SK-N-SH (cell line): ENCODE data around the gene PSMG3. TPM values are rescaled to one million over a fixed set of nuclear protein-coding genes. Genes with fewer than 3 reads are reported as not detected.

Experiments
- CTCF ChIA-PET: fragments of 300-600, 350-600 bp; formaldehyde crosslinking; extraction: SDS; loops from one replicate; lab custom pipeline; 2021; lab: Yijun Ruan, JAX
- POLR2A ChIA-PET: fragments of 350-600 bp; sonication (Branson Sonifier 250); formaldehyde crosslinking; extraction: SDS; loops from one replicate; lab custom pipeline; 2020; ENCODE audit warnings: antibody characterized with exemption, inconsistent platforms; lab: Yijun Ruan, JAX
- DNase-seq: peaks from one replicate; pipeline ENCODE4 v3.0.0; 2012
- H2AFZ ChIP-seq: fragments of 200-600 bp; sonication (generic); 2 replicates; pipeline ENCODE4 v1.8.1; 2016; ENCODE audit warnings: antibody characterized with exemption, mild to moderate bottlenecking, low read depth
- H3F3A ChIP-seq: fragments of 200-600 bp; sonication (generic); replicated peaks from 2 replicates; pipeline ENCODE3; 2016; ENCODE audit warnings: antibody characterized with exemption, mild to moderate bottlenecking; ENCODE audit not compliant: insufficient read depth
- H3K27ac ChIP-seq, 2 experiments: fragments of 200-500 bp in 1 of 2; fragments of 200-600 bp in 1 of 2; sonication (Bioruptor generic) in 1 of 2; sonication (generic), shearing (Covaris generic) in 1 of 2; 2 replicates each; pipeline versions ENCODE4 v1.5.1 to v1.6.1; 2014 to 2016; ENCODE audit warnings: low read depth in 2 of 2, inconsistent platforms in 1 of 2, low read length in 1 of 2, mild to moderate bottlenecking in 1 of 2, mixed read lengths in 1 of 2
- H3K27me3 ChIP-seq: fragments of 200-600 bp; sonication (generic), shearing (Covaris generic); 2 replicates; pipeline ENCODE4 v1.6.1; 2016; ENCODE audit warnings: mixed run types; ENCODE audit not compliant: insufficient read depth
- H3K36me3 ChIP-seq, 2 experiments: fragments of 200-500 bp in 1 of 2; fragments of 200-600 bp in 1 of 2; sonication (Bioruptor generic) in 1 of 2; sonication (generic) in 1 of 2; replicated peaks in 1 of 2; 2 replicates each; pipeline versions ENCODE3 to v1.5.1; 2014 to 2016; ENCODE audit warnings: low read length in 1 of 2, mild to moderate bottlenecking in 1 of 2; ENCODE audit not compliant: insufficient read depth in 2 of 2, control insufficient read depth in 1 of 2
- H3K4me1 ChIP-seq, 2 experiments: fragments of 200-500 bp in 1 of 2; fragments of 200-600 bp in 1 of 2; sonication (Bioruptor generic) in 1 of 2; sonication (generic), shearing (Covaris generic) in 1 of 2; 2 replicates each; pipeline versions ENCODE4 v1.5.1 to v1.6.1; 2014 to 2016; ENCODE audit warnings: low read depth in 1 of 2, low read length in 1 of 2, mixed run types in 1 of 2; ENCODE audit not compliant: insufficient read depth in 2 of 2, control insufficient read depth in 1 of 2
- H3K4me2 ChIP-seq: fragments of 200-600 bp; sonication (generic), shearing (Covaris generic); 2 replicates; pipeline ENCODE4 v1.6.1; 2017; ENCODE audit warnings: mixed run types
- H3K4me3 ChIP-seq, 2 experiments: fragments of 200-500 bp in 1 of 2; fragments of 200-600 bp in 1 of 2; sonication (Bioruptor generic) in 1 of 2; sonication (generic), shearing (Covaris generic) in 1 of 2; 2 replicates each; pipeline versions ENCODE4 v1.5.1 to v1.8.1; 2014 to 2016; ENCODE audit warnings: low read depth in 2 of 2, inconsistent platforms in 1 of 2, low read length in 1 of 2, mild to moderate bottlenecking in 1 of 2, mixed read lengths in 1 of 2, moderate library complexity in 1 of 2
- H3K79me2 ChIP-seq: fragments of 200-600 bp; sonication (generic); 2 replicates; pipeline ENCODE4 v1.8.1; 2017; ENCODE audit warnings: mild to moderate bottlenecking; ENCODE audit not compliant: insufficient read depth
- H3K9ac ChIP-seq: fragments of 200-600 bp; sonication (generic); 2 replicates; pipeline ENCODE4 v1.6.1; 2017; ENCODE audit warnings: mixed run types
- H3K9me2 ChIP-seq: fragments of 200-600 bp; sonication (generic); 2 replicates; pipeline ENCODE4 v1.6.1; 2017; ENCODE audit warnings: mixed run types
- H3K9me3 ChIP-seq: fragments of 200-600 bp; sonication (generic); 2 replicates; pipeline ENCODE4 v1.6.1; 2017; ENCODE audit warnings: mixed run types, mild to moderate bottlenecking, moderate library complexity
- H4K20me1 ChIP-seq: fragments of 200-600 bp; sonication (generic); 2 replicates; pipeline ENCODE4 v1.6.1; 2017; ENCODE audit warnings: mild to moderate bottlenecking, mixed run types; ENCODE audit not compliant: insufficient read depth
- CHD2 ChIP-seq: fragments of 150-350 bp; IDR thresholded peaks from 2 replicates; pipeline ENCODE4 v1.6.1; 2018; ENCODE audit warnings: low read length; ENCODE audit not compliant: partially characterized antibody
- EP300 ChIP-seq, 2 experiments: IDR thresholded peaks; 2 replicates each; pipeline versions ENCODE4 v1.4.0 to v1.6.1; 2012; ENCODE audit warnings: borderline replicate concordance in 1 of 2, low read depth in 1 of 2, low read length in 1 of 2
- FOSL2 ChIP-seq: IDR thresholded peaks from 2 replicates; pipeline ENCODE4 v1.4.0; 2012; ENCODE audit warnings: low read depth, mild to moderate bottlenecking, moderate library complexity, borderline replicate concordance
- FOXJ3 ChIP-seq: sonication (generic); formaldehyde crosslinking; IDR thresholded peaks from 2 replicates; pipeline ENCODE4 v1.5.1; 2020; ENCODE audit warnings: mild to moderate bottlenecking, missing genetic modification reagents
- GABPA ChIP-seq: IDR thresholded peaks from 2 replicates; pipeline ENCODE4 v1.4.0; 2012; ENCODE audit warnings: low read depth, mild to moderate bottlenecking
- IRF3 ChIP-seq: fragments of 150-350 bp; IDR thresholded peaks from 2 replicates; pipeline ENCODE4 v1.6.1; 2016; ENCODE audit warnings: mild to moderate bottlenecking, low read depth, low read length
- JUND ChIP-seq: IDR thresholded peaks from 2 replicates; pipeline ENCODE4 v1.4.0; 2012
- MAX ChIP-seq: IDR thresholded peaks from 2 replicates; pipeline ENCODE4 v1.4.0; 2012; ENCODE audit warnings: low read depth
- MEF2A ChIP-seq: IDR thresholded peaks from 2 replicates; pipeline ENCODE4 v1.4.0; 2012; ENCODE audit warnings: low read depth, borderline replicate concordance
- MXI1 ChIP-seq: IDR thresholded peaks from 2 replicates; pipeline ENCODE4 v1.6.1; 2012; ENCODE audit warnings: mild to moderate bottlenecking, low read depth, low read length, improper control_type of control experiment
- NFIC ChIP-seq: IDR thresholded peaks from 2 replicates; pipeline ENCODE4 v1.4.0; 2012; ENCODE audit warnings: borderline replicate concordance
- PBX3 ChIP-seq: IDR thresholded peaks from 2 replicates; pipeline ENCODE4; 2012
- POLR2AphosphoS5 ChIP-seq: IDR thresholded peaks from 2 replicates; pipeline ENCODE4 v1.6.1; 2012; ENCODE audit warnings: low read depth, low read length
- RCOR1 ChIP-seq: fragments of 150-350 bp; IDR thresholded peaks from 2 replicates; pipeline ENCODE4 v1.6.1; 2017; ENCODE audit warnings: antibody characterized with exemption, low read length
- SIN3A ChIP-seq: IDR thresholded peaks from 2 replicates; pipeline ENCODE4 v1.6.1; 2012; ENCODE audit warnings: low read depth, mild to moderate bottlenecking, low read length, moderate library complexity, borderline replicate concordance
- SMC3 ChIP-seq: IDR thresholded peaks from 2 replicates; pipeline ENCODE4 v1.6.1; 2012; ENCODE audit warnings: low read depth, low read length, improper control_type of control experiment
- TCF12 ChIP-seq: IDR thresholded peaks from 2 replicates; pipeline ENCODE4 v1.4.0; 2012
- WGBS: methylation state at CpG from one replicate; pipeline ENCODE4 v1.1.6; 2017; ENCODE audit warnings: low lambda C conversion rate; 5-methylcytosine and 5-hydroxymethylcytosine counted together
- polyA plus RNA-seq, 3 experiments: library from polyadenylated mRNA; depleted of rRNA; stranded (reverse); fragments of >200 nt; gene quantifications; 2 replicates each; pipeline ENCODE4 v1.2.3, GENCODE V29; 2012

The PSMG3 gene
- polyA plus RNA-seq, 1 of the 3 experiments (the other 2 are of a cell fraction): 109 TPM

GRCh38 chr7:1533547-1534329, 36.1 kb downstream of the PSMG3 start:
- CTCF ChIA-PET: interaction anchor here (0.8 to 1.6 kb wide), 5 partner anchors 22 to 59 kb away, joined by 3 to 5 read pairs (median 3); partner anchors contain the start of gene TMEM184A
- Histone ChIP-seq H3K79me2 (peaks cover 76% of the 10 kb centered on the region), H3K4me3 (peak overlapping the region in 1 of 2 experiments; percentile 66; a peak in 1 of 4 replicates), H3K27ac (peak overlapping the region in 1 of 2 experiments; percentile 97; a peak in 2 of 4 replicates), H3K9me2 (no peaks in the 10 kb centered on the region), H3K4me2 (peak overlapping the region; percentile 92), H3K36me3 (no peaks in the 10 kb centered on the region), H4K20me1 (peaks cover 13% of the 10 kb centered on the region; the same call in 1 of the 2 replicates), H2AFZ (no peak overlapping the region), H3F3A (peaks cover 37% of the 10 kb centered on the region), H3K4me1 (peaks cover 45 to 55% of the 10 kb centered on the region in 2 experiments; a peak in 3 of 4 replicates), H3K9ac (peak overlapping the region; percentile 62; the same call in 1 of the 2 replicates), H3K9me3 (no peaks in the 10 kb centered on the region), H3K27me3 (no peaks in the 10 kb centered on the region)
- 52% methylated on average over 21 of the region's 24 CpGs for WGBS
- POLR2A ChIA-PET: no interaction called here
- DNase-seq: peak; percentile 77
- TF ChIP-seq MEF2A (no peak), CHD2 (peak; percentile 5), EP300 (IDR thresholded peaks at IDR 0.05; ENCODE audit: borderline replicate concordance in 1 of 2, low read depth in 1 of 2, low read length in 1 of 2) (0 out of 4 replicates have a peak, but pooled peaks of 1 of the 2 experiments have one; percentile 15), SMC3 (no peak), PBX3 (peak; percentile 48; the same call in 1 of the 2 replicates), SIN3A (no peak), GABPA (no peak), MXI1 (peak; percentile 13; the same call in 1 of the 2 replicates), JUND (peak; percentile 4; the same call in 1 of the 2 replicates), TCF12 (peak; percentile 72), FOSL2 (peak; percentile 78), IRF3 (no peak), POLR2AphosphoS5 (no peak), MAX (peak; percentile 61), FOXJ3 (no peak), RCOR1 (peak; percentile 60; the same call in 1 of the 2 replicates), NFIC (peak; percentile 70)
